GM12878 (cell line): ENCODE data around the gene ORC4. TPM values are rescaled to one million over a fixed set of nuclear protein-coding genes. Genes with fewer than 3 reads are reported as not detected.

Experiments
- ATAC-seq: fragments of 200-7000 bp; cut with Tn5 transposase; 3 replicates; pipeline ENCODE4 v1.9.1; 2020; ENCODE audit warnings: mild to moderate bottlenecking, moderate library complexity
- BruUV-seq: library from RNA; stranded (reverse); fragments of 400-500 nt; replicated peaks from 2 replicates; lab custom pipeline; 2021; lab: Mats Ljungman, UMichigan
- CTCF ChIA-PET: fragments of 300-600 bp; sonication (Branson Sonifier 250); formaldehyde crosslinking; extraction: SDS; loops from one replicate; lab custom pipeline; 2021; ENCODE audit warnings: inconsistent platforms; lab: Yijun Ruan, JAX
- POLR2A ChIA-PET: fragments of 350-600 bp; formaldehyde crosslinking; extraction: SDS; loops from one replicate; lab custom pipeline; 2021; ENCODE audit warnings: inconsistent platforms; lab: Charles Lee
- RAD21 ChIA-PET: fragments of 300-600 bp; sonication (Branson Sonifier 250); formaldehyde crosslinking; loops from one replicate; lab custom pipeline; 2023; ENCODE audit warnings: antibody characterized with exemption; ENCODE audit not compliant: unreplicated experiment; lab: Charles Lee
- SMC1A ChIA-PET: fragments of 300-600 bp; sonication (Branson Sonifier 250); formaldehyde crosslinking; loops from one replicate; lab custom pipeline; 2023; ENCODE audit not compliant: unreplicated experiment, uncharacterized antibody; lab: Charles Lee
- DNase-seq: peaks from one replicate; pipeline ENCODE4 v3.0.0-alpha.2; 2011; ENCODE audit warnings: low read depth, low spot score
- FAIRE-seq: peaks from 3 replicates; lab custom pipeline; 2011; peaks lifted over from hg19 to GRCh38; lab: Jason Lieb, UNC
- H2AFZ ChIP-seq: 2 replicates; pipeline ENCODE4 v1.6.0; 2011; ENCODE audit warnings: low read depth, low read length, control low read depth; ENCODE audit not compliant: control insufficient read depth
- H3K27ac ChIP-seq: 2 replicates; pipeline ENCODE4 v1.5.1; 2011; ENCODE audit warnings: control low read depth; ENCODE audit not compliant: control insufficient read depth, insufficient read depth
- H3K27me3 ChIP-seq, 2 experiments: replicated peaks in 1 of 2; 2 replicates each; pipeline versions ENCODE4 v1.6.0 to v1.6.1; 2011; ENCODE audit warnings: low read length in 1 of 2; ENCODE audit not compliant: control insufficient read depth in 2 of 2, insufficient read depth in 2 of 2
- H3K36me3 ChIP-seq, 2 experiments: 2 replicates each; pipeline ENCODE4 v1.5.1; 2011; ENCODE audit warnings: low read length in 1 of 2; ENCODE audit not compliant: control insufficient read depth in 2 of 2, insufficient read depth in 2 of 2
- H3K4me1 ChIP-seq: 2 replicates; pipeline ENCODE4 v1.6.1; 2011; ENCODE audit warnings: mild to moderate bottlenecking, low read length, moderate library complexity, mixed read lengths; ENCODE audit not compliant: control insufficient read depth, insufficient read depth
- H3K4me2 ChIP-seq: 2 replicates; pipeline ENCODE4 v1.6.0; 2011; ENCODE audit warnings: control low read depth; ENCODE audit not compliant: control insufficient read depth, insufficient read depth
- H3K4me3 ChIP-seq: fragments of 200-600 bp; sonication (generic); 2 replicates; pipeline ENCODE4 v1.5.1; 2016
- H3K79me2 ChIP-seq: 2 replicates; pipeline ENCODE4 v1.6.0; 2011; ENCODE audit warnings: low read length; ENCODE audit not compliant: control insufficient read depth, insufficient read depth
- H3K9ac ChIP-seq: 2 replicates; pipeline ENCODE4 v1.8.0; 2011; ENCODE audit warnings: low read length, control low read depth, mixed read lengths; ENCODE audit not compliant: control insufficient read depth, insufficient read depth
- H3K9me3 ChIP-seq: replicated peaks from 3 replicates; pipeline ENCODE4 v1.5.1; 2011; ENCODE audit warnings: mild to moderate bottlenecking, low read length; ENCODE audit not compliant: control insufficient read depth, insufficient read depth
- H4K20me1 ChIP-seq: 2 replicates; pipeline ENCODE4 v1.6.0; 2011; ENCODE audit not compliant: control insufficient read depth, insufficient read depth
- ATF7 ChIP-seq: fragments of 450-650 bp; IDR thresholded peaks from 2 replicates; pipeline ENCODE4 v1.6.1; 2016; ENCODE audit warnings: low read depth, mild to moderate bottlenecking
- BHLHE40 ChIP-seq, 2 experiments: fragments of 450-650 bp in 1 of 2; IDR thresholded peaks; 2 replicates each; pipeline ENCODE4 v1.6.1; 2011 to 2017; ENCODE audit warnings: low read depth in 2 of 2, borderline replicate concordance in 1 of 2, improper control_type of control experiment in 1 of 2, low read length in 1 of 2, mild to moderate bottlenecking in 1 of 2
- CHD2 ChIP-seq: IDR thresholded peaks from 2 replicates; pipeline ENCODE4 v1.6.1; 2011; ENCODE audit warnings: low read depth, low read length, improper control_type of control experiment, borderline replicate concordance
- EZH2 ChIP-seq: IDR thresholded peaks from 2 replicates; pipeline ENCODE4 v1.6.1; 2012; ENCODE audit warnings: low read depth, mild to moderate bottlenecking, control low read depth, inconsistent platforms, low read length, borderline replicate concordance; ENCODE audit not compliant: control insufficient read depth
- MTA3 ChIP-seq: IDR thresholded peaks from 2 replicates; pipeline ENCODE4 v1.6.1; 2012; ENCODE audit warnings: low read length, inconsistent platforms, borderline replicate concordance
- NFYA ChIP-seq: IDR thresholded peaks from 2 replicates; pipeline ENCODE4 v1.6.1; 2011; ENCODE audit warnings: low read depth, mild to moderate bottlenecking, low read length, improper control_type of control experiment, borderline replicate concordance
- NR2C1 ChIP-seq: fragments of 450-650 bp; IDR thresholded peaks from 2 replicates; pipeline ENCODE4 v1.6.1; 2017; ENCODE audit warnings: antibody characterized with exemption, mild to moderate bottlenecking, moderate library complexity
- RAD51 ChIP-seq: fragments of 450-650 bp; IDR thresholded peaks from 2 replicates; pipeline ENCODE4 v1.6.1; 2016; ENCODE audit warnings: moderate library complexity, mild to moderate bottlenecking, inconsistent platforms
- RUNX3 ChIP-seq: IDR thresholded peaks from 2 replicates; pipeline ENCODE4 v1.6.1; 2012; ENCODE audit warnings: low read length, inconsistent platforms
- STAT3 ChIP-seq: IDR thresholded peaks from 2 replicates; pipeline ENCODE4 v1.6.1; 2011; ENCODE audit warnings: low read depth, low read length, improper control_type of control experiment
- SUZ12 ChIP-seq: fragments of 200-600 bp; sonication (generic); IDR thresholded peaks from one replicate; pipeline ENCODE4 v1.6.1; 2018; ENCODE audit warnings: antibody characterized with exemption, mild to moderate bottlenecking; ENCODE audit not compliant: unreplicated experiment
- WGBS: methylation state at CpG from one replicate; pipeline ENCODE4 v1.1.6; 2016; ENCODE audit warnings: low lambda C conversion rate; ENCODE audit not compliant: insufficient replicate concordance, insufficient coverage; ENCODE audit errors: missing lambda C conversion rate; 5-methylcytosine and 5-hydroxymethylcytosine counted together
- in situ Hi-C: fragments of 300-500 bp; cut with MboI; formaldehyde crosslinking; loops from 9 replicates; pipeline ENCODE4 v1.14.3; 2018; ENCODE audit warnings: mixed read lengths
- intact Hi-C: fragments of 100-400 bp; cut with micrococcal nuclease; formaldehyde crosslinking; loops from one replicate; pipeline ENCODE4 v1.14.2; 2022; ENCODE audit not compliant: unreplicated experiment
- polyA plus RNA-seq, 11 experiments: library from polyadenylated mRNA; depleted of rRNA in 4 of 11; unstranded in 6 of 11; stranded (reverse) in 5 of 11; fragments of >200 nt; fragmentation: Nextera tagmentation in 4 of 11; fragmentation: Illumina TruSeq in 1 of 11; extraction: Ambion mirVana in 4 of 11; extraction: Trizol in 1 of 11; gene quantifications; 1 replicate in 1 of 11; 2 replicates in 10 of 11; pipeline versions ENCODE4 v1.2.1 to v1.2.3, GENCODE V29; 2011 to 2016; ENCODE audit warnings: inconsistent platforms in 2 of 11, missing spikeins in 2 of 11, low read depth in 1 of 11
- total RNA-seq, 4 experiments: library from RNA; depleted of rRNA in 3 of 4; stranded (reverse); fragments of >200 nt in 3 of 4; fragmentation: Illumina TruSeq in 1 of 4; extraction: Trizol in 1 of 4; gene quantifications; 2 replicates each; pipeline versions ENCODE4 v1.2.1 to v1.2.3, GENCODE V29; 2013 to 2021
- TF ChIP-seq, protein P1 (sequence below): fragments of 450-650 bp; IDR thresholded peaks from 2 replicates; pipeline ENCODE4 v1.6.1; 2017; ENCODE audit warnings: antibody characterized with exemption, mild to moderate bottlenecking, moderate library complexity
- TF ChIP-seq, protein P2 (sequence below): IDR thresholded peaks from 2 replicates; pipeline ENCODE4 v1.6.1; 2012; ENCODE audit warnings: mild to moderate bottlenecking, low read depth, low read length
- TF ChIP-seq, protein P3 (sequence below): fragments of 450-650 bp; conservative IDR thresholded peaks from 2 replicates; pipeline ENCODE4 v1.6.1; 2017; ENCODE audit warnings: mild to moderate bottlenecking, moderate library complexity

ORC4 gene
- total and polyA plus RNA-seq, 10 of the 15 experiments (the other 5 are each of a cell fraction or from before 2014, with no cell fraction given), result 25.7 to 71.3 (median 52.1) TPM

DNA sequence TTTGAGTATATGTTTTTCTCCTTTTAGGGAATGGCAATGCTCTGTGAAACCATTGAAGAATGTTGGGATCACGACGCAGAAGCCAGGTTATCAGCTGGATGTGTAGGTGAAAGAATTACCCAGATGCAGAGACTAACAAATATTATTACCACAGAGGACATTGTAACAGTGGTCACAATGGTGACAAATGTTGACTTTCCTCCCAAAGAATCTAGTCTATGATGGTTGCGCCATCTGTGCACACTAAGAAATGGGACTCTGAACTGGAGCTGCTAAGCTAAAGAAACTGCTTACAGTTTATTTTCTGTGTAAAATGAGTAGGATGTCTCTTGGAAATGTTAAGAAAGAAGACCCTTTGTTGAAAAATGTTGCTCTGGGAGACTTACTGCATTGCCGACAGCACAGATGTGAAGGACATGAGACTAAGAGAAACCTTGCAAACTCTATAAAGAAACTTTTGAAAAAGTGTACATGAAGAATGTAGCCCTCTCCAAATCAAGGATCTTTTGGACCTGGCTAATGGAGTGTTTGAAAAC is 93.4 kb downstream of the ORC4 start:
- no peaks in the 10 kb centered on the region for H3K79me2 ChIP-seq
- WGBS, result 97% methylated on average over 4 of the region's 4 CpGs
- no peaks in the 10 kb centered on the region for H4K20me1 ChIP-seq
- H3K9ac ChIP-seq, result no peak overlapping the region
- H3K27ac ChIP-seq, result no peak overlapping the region
- intact Hi-C loops (no loop called here), in situ Hi-C loops (no loop called here)
- RAD21 ChIA-PET, result interaction anchor here (1.2 kb wide), 1 partner anchor 582 kb away, joined by 4 read pairs; no protein-coding TSS in a partner anchor
- FAIRE-seq, result no peak
- no peaks in the 10 kb centered on the region for H3K9me3 ChIP-seq
- no peaks in the 10 kb centered on the region for H3K27me3 ChIP-seq
- H3K4me2 ChIP-seq, result no peak overlapping the region
- BruUV-seq, result no TSS peak
- no peak overlapping the region for H3K4me3 ChIP-seq
- no peaks in the 10 kb centered on the region for H3K36me3 ChIP-seq
- H3K4me1 ChIP-seq, result no peaks in the 10 kb centered on the region
- no peak for TF ChIP-seq ATF7
- TF ChIP-seq EZH2, result no peak
- no peak for TF ChIP-seq CHD2
- TF ChIP-seq, protein P1, sequence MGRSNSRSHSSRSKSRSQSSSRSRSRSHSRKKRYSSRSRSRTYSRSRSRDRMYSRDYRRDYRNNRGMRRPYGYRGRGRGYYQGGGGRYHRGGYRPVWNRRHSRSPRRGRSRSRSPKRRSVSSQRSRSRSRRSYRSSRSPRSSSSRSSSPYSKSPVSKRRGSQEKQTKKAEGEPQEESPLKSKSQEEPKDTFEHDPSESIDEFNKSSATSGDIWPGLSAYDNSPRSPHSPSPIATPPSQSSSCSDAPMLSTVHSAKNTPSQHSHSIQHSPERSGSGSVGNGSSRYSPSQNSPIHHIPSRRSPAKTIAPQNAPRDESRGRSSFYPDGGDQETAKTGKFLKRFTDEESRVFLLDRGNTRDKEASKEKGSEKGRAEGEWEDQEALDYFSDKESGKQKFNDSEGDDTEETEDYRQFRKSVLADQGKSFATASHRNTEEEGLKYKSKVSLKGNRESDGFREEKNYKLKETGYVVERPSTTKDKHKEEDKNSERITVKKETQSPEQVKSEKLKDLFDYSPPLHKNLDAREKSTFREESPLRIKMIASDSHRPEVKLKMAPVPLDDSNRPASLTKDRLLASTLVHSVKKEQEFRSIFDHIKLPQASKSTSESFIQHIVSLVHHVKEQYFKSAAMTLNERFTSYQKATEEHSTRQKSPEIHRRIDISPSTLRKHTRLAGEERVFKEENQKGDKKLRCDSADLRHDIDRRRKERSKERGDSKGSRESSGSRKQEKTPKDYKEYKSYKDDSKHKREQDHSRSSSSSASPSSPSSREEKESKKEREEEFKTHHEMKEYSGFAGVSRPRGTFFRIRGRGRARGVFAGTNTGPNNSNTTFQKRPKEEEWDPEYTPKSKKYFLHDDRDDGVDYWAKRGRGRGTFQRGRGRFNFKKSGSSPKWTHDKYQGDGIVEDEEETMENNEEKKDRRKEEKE, result no peak
- no peak for TF ChIP-seq BHLHE40 (IDR thresholded peaks at IDR 0.05; ENCODE audit: borderline replicate concordance in 1 of 2, low read depth in 2 of 2, low read length in 1 of 2)
- no peak for TF ChIP-seq NFYA
- TF ChIP-seq RAD51, result no peak
- no peak for TF ChIP-seq RUNX3
- no peak for TF ChIP-seq STAT3
- TF ChIP-seq, protein P2, sequence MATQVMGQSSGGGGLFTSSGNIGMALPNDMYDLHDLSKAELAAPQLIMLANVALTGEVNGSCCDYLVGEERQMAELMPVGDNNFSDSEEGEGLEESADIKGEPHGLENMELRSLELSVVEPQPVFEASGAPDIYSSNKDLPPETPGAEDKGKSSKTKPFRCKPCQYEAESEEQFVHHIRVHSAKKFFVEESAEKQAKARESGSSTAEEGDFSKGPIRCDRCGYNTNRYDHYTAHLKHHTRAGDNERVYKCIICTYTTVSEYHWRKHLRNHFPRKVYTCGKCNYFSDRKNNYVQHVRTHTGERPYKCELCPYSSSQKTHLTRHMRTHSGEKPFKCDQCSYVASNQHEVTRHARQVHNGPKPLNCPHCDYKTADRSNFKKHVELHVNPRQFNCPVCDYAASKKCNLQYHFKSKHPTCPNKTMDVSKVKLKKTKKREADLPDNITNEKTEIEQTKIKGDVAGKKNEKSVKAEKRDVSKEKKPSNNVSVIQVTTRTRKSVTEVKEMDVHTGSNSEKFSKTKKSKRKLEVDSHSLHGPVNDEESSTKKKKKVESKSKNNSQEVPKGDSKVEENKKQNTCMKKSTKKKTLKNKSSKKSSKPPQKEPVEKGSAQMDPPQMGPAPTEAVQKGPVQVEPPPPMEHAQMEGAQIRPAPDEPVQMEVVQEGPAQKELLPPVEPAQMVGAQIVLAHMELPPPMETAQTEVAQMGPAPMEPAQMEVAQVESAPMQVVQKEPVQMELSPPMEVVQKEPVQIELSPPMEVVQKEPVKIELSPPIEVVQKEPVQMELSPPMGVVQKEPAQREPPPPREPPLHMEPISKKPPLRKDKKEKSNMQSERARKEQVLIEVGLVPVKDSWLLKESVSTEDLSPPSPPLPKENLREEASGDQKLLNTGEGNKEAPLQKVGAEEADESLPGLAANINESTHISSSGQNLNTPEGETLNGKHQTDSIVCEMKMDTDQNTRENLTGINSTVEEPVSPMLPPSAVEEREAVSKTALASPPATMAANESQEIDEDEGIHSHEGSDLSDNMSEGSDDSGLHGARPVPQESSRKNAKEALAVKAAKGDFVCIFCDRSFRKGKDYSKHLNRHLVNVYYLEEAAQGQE, result no peak
- TF ChIP-seq SUZ12, result no peak
- TF ChIP-seq MTA3, result no peak
- TF ChIP-seq, protein P3, sequence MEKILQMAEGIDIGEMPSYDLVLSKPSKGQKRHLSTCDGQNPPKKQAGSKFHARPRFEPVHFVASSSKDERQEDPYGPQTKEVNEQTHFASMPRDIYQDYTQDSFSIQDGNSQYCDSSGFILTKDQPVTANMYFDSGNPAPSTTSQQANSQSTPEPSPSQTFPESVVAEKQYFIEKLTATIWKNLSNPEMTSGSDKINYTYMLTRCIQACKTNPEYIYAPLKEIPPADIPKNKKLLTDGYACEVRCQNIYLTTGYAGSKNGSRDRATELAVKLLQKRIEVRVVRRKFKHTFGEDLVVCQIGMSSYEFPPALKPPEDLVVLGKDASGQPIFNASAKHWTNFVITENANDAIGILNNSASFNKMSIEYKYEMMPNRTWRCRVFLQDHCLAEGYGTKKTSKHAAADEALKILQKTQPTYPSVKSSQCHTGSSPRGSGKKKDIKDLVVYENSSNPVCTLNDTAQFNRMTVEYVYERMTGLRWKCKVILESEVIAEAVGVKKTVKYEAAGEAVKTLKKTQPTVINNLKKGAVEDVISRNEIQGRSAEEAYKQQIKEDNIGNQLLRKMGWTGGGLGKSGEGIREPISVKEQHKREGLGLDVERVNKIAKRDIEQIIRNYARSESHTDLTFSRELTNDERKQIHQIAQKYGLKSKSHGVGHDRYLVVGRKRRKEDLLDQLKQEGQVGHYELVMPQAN, result no peak
- no peak for TF ChIP-seq NR2C1
- TF ChIP-seq, all 136 proteins: peak for 0
- no peak for ATAC-seq
- POLR2A ChIA-PET, result no interaction called here
- SMC1A ChIA-PET, result interaction anchor here (1.0 to 1.9 kb wide), 2 partner anchors 582 to 844 kb away, joined by 3 to 6 read pairs; no protein-coding TSS in a partner anchor
- no peak for DNase-seq
- H2AFZ ChIP-seq, result no peak overlapping the region
- CTCF ChIA-PET, result interaction anchor here (1.0 kb wide), 1 partner anchor 17 kb away, joined by 3 read pairs; no protein-coding TSS in a partner anchor
